ENCODE results near the gene ZNF236.

DNA sequence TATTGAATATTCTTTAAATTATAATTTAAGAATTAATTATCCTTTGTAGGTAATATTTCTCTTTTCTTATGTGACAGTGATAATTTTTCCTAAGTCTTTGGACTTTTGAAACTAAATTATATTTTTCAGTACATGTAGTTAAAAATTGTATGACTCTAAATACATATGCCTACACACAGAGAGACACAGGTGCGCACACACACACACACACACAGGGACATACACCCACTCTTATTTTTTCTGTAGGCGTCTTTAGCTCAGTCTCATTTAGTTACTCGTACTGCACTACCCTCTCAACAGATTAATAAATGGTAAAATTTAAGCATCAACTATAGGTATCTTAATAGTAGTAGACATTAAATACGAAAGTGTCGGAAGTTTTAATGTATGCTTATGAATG, 56.1 kb downstream of the ZNF236 start:
- TF ChIP-seq CTCF (conservative IDR thresholded peaks at IDR 0.05; ENCODE audit: low read depth, low read length) (no peak), EZH2 (IDR thresholded peaks at IDR 0.05; ENCODE audit: borderline replicate concordance, low read depth, low read length, poor library complexity, severe bottlenecking) (no peak)

Measured in A673 (cell line).